Measurements from ENCODE around the gene ACP7. TPM values are rescaled to one million over a fixed set of nuclear protein-coding genes. Genes with fewer than 3 reads are reported as not detected.

ACP7 gene
- total and polyA plus RNA-seq, 7 donors, result 0.07 TPM; not detected in 6

DNA sequence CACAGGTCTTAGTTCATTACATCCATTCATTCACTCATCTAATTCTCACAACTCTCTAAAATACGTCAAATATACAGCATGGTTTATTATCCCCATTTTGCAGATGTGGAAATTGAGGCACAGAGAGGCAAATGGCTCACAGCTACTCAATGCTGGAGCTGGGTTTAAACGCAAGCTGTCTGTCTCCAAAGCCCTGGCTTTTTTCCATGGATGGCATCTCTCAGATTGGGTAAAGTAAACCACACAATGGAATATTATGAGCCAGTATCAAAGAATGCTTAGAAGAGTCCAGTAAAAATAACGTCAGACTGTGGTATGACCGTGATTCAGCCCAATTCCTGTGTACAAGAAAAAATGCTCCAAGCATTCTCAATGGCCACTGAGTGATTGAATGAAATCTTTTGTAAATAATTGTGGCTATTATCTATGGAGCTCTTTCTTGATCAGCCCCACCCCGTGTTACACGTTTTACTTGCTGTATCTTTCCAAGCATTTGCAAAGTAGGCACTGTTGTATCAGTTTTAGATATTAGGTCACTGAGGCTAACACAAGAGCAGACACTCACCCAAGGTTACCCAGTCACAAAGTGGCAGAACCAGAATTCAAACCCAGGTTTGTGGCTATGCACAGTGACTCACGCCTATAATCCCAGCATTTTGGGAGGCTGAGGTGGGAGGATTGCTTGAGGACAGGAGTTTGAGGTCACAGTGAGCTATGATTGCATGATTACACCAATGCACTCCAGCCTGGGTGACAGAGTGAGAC is 5.5 kb upstream of the ACP7 start:
- Histone ChIP-seq H3K27ac (no peak overlapping the region), H3K4me1 (no peaks in the 10 kb centered on the region), H3K4me3 (no peak overlapping the region), H3K36me3 (ENCODE audit: insufficient read depth in 1 of 2, low read depth in 1 of 2) (no peaks in the 10 kb centered on the region), H3K27me3 (ENCODE audit: insufficient read depth in 3 of 3, low read length in 2 of 3) (peaks cover 3 to 56% (median 13%) of the 10 kb centered on the region in 3 donors), H3K9me3 (no peaks in the 10 kb centered on the region)
- ATAC-seq (no peak), DNase-seq (no peak)
- 42 to 57% (median 49%) methylated on average over 7 of the region's 7 CpGs for WGBS, 3 donors
- intact Hi-C loops (cut with DNase I), result no loop called here
- TF ChIP-seq, protein P1, sequence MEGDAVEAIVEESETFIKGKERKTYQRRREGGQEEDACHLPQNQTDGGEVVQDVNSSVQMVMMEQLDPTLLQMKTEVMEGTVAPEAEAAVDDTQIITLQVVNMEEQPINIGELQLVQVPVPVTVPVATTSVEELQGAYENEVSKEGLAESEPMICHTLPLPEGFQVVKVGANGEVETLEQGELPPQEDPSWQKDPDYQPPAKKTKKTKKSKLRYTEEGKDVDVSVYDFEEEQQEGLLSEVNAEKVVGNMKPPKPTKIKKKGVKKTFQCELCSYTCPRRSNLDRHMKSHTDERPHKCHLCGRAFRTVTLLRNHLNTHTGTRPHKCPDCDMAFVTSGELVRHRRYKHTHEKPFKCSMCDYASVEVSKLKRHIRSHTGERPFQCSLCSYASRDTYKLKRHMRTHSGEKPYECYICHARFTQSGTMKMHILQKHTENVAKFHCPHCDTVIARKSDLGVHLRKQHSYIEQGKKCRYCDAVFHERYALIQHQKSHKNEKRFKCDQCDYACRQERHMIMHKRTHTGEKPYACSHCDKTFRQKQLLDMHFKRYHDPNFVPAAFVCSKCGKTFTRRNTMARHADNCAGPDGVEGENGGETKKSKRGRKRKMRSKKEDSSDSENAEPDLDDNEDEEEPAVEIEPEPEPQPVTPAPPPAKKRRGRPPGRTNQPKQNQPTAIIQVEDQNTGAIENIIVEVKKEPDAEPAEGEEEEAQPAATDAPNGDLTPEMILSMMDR (IDR thresholded peaks at IDR 0.05), result no peak

DNA sequence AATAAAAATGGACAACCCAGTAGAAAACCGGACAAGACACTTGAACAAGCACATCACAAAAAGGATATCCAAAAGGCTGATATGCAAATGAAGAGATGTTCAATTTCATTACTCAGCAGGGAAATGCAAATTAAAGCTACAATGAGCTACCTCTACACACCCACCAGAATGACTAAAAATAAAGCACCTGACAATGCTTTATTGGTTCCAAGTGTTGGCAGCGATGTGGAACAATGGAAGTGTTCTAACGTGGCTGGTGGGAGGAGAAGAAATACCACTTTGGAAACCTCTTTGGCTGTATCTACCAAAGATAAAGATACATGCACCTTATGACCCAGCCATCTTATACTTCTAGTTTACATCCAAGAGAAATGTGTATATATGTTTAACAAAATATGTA is 3.7 kb upstream of the ACP7 start:
- Histone ChIP-seq H3K36me3 (ENCODE audit: insufficient read depth in 1 of 2, low read depth in 1 of 2) (no peaks in the 10 kb centered on the region), H3K27me3 (ENCODE audit: insufficient read depth in 3 of 3, low read length in 2 of 3) (peaks cover 3 to 73% (median 20%) of the 10 kb centered on the region in 3 donors), H3K4me3 (no peak overlapping the region), H3K27ac (no peak overlapping the region), H3K9me3 (no peaks in the 10 kb centered on the region), H3K4me1 (no peaks in the 10 kb centered on the region)
- TF ChIP-seq, protein P1 (IDR thresholded peaks at IDR 0.05), result no peak
- no peak for DNase-seq
- 50 to 55% (median 51%) methylated on average over 3 of the region's 3 CpGs for WGBS, 3 donors
- no peak for ATAC-seq
- intact Hi-C loops (cut with DNase I), result no loop called here

DNA sequence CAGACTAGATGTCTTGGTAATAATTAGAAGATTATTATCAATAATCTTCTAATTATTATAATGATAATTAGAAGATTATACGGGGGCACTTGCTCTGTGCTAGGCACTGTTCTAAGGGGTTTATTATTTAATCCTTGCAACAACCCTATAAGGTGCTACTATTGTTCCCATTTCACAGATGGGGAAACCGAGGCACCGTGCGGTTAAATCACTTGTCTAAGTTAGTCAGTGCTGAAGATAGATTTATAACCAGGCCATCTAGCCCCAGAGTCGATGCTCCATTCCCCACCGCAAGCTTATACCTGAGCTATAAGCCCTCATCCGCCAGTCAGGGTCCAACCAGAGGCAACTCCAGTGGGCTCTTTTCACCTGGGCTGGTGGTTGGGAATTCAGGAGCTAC is 2.0 kb upstream of the ACP7 start:
- Histone ChIP-seq H3K27me3 (ENCODE audit: insufficient read depth in 3 of 3, low read length in 2 of 3) (peaks cover 3 to 81% (median 15%) of the 10 kb centered on the region in 3 donors), H3K4me3 (no peak overlapping the region)

DNA sequence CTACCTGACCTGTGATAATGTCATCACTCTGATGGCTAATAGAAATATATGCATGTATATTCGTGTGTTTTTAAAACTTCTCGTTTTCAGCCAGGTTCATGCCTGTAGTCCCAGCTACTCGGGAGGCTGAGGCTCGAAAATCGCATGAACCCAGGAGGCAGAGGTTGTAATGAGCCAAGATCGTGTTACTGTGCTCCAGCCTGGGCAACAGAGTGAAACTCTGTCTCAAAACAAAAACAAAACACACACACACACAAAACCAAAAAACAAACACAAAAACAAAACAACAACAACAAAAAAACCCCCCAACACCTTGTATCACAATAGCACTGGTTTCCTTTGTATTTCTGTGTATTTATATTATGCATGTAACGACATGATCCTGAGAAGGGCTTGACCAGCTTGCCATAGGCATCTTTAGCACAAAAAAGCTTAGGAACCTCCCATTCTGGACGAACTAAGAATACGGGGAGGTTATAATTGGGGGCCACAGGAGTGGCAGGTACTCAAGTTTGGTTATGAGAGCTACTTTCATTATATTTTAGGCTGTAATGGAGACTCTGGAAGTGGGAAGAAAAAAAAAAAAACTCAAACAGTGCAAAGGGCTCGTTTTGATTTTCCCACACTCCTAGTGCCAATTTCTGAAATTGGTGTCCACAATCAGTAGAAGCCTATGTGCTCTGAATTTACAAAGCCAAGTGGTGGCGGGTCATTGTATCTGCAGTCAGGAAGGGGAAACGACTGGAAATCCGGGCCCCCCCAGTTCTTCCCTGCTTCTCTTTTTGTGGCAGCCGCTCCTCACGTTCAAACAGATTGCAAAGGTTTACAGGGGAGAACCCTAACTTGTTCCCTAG is 1.2 kb upstream of the ACP7 start:
- H3K27ac ChIP-seq, result no peak overlapping the region
- intact Hi-C loops (cut with DNase I), result no loop called here
- no peak for DNase-seq
- H3K4me3 ChIP-seq, result no peak overlapping the region
- TF ChIP-seq, protein P1 (IDR thresholded peaks at IDR 0.05), result no peak
- H3K27me3 ChIP-seq (ENCODE audit: insufficient read depth in 3 of 3, low read length in 2 of 3), result peaks cover 3 to 75% (median 15%) of the 10 kb centered on the region in 3 donors
- no peak for ATAC-seq
- WGBS, 3 donors, result 8 to 11% (median 10%) methylated on average over 15 of the region's 15 CpGs
- H3K4me1 ChIP-seq, result no peaks in the 10 kb centered on the region
- no peaks in the 10 kb centered on the region for H3K36me3 ChIP-seq (ENCODE audit: insufficient read depth in 1 of 2, low read depth in 1 of 2)
- no peaks in the 10 kb centered on the region for H3K9me3 ChIP-seq

More for the DNA sequence above, 2.0 kb upstream of the ACP7 start:
- no peaks in the 10 kb centered on the region for H3K4me1 ChIP-seq
- H3K36me3 ChIP-seq (ENCODE audit: insufficient read depth in 1 of 2, low read depth in 1 of 2), result no peaks in the 10 kb centered on the region
- H3K9me3 ChIP-seq, result no peaks in the 10 kb centered on the region
- intact Hi-C loops (cut with DNase I), result no loop called here
- DNase-seq (no peak), ATAC-seq (no peak)
- no peak overlapping the region for H3K27ac ChIP-seq
- TF ChIP-seq, protein P1 (IDR thresholded peaks at IDR 0.05), result no peak
- WGBS, 3 donors, result 83 to 88% (median 88%) methylated on average over 7 of the region's 7 CpGs

Data from psoas muscle (tissue), 8 donors.